ENCODE data around the gene RAB11B.

DNA sequence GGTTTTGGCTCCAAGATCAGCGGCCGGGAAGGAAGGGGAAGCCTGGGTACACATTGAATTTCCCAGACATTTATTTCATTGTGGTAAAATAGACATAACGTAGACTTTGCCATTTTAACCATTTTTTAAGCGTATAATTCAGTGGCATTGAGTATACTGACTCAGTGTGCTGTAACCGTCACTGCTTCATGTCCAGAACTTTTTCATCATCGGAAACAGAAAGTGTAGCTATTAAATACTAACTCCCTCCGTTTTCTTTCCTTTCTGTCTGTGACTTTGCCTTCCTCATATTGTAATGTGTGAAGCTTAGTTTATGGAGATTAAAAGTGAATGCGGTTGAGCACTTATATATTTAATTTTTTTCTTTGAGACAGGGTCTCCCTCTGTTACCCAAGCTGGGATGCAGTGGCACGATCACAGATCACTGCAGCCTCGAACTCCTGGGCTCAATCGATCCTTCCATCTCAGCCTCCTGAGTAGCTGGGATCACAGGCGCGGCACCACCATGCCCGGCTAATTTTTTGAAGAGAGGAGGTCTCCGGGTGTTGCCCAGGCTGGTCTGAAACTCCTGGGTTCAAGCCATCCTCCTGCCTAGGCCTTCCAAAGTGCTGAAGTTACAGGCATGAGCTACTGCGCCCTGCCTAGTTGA lies 56.0 kb downstream of the RAB11B start:
- TF ChIP-seq CTCF (conservative IDR thresholded peaks at IDR 0.05 in 1 of 2, IDR thresholded peaks at IDR 0.05 in 1 of 2; ENCODE audit: low read depth in 1 of 2, low read length in 2 of 2) (no peak), EZH2 (IDR thresholded peaks at IDR 0.05; ENCODE audit: low read length, missing control alignments) (no peak)

All from fibroblast of lung (primary cell).